Fibroblast of skin of left quadriceps (primary cell): ENCODE data around the gene KNG1.
"Not testable (repeated sequence)": the region's sequence is repeated elsewhere in the genome, so short reads cannot be mapped to it uniquely, and the experiment has no call there.

Experiments
- DNase-seq, 2 experiments: peaks; one replicate each; pipeline ENCODE4 v3.0.0-alpha.2; 2013; ENCODE audit warnings: low read depth in 2 of 2

Gene KNG1

DNA sequence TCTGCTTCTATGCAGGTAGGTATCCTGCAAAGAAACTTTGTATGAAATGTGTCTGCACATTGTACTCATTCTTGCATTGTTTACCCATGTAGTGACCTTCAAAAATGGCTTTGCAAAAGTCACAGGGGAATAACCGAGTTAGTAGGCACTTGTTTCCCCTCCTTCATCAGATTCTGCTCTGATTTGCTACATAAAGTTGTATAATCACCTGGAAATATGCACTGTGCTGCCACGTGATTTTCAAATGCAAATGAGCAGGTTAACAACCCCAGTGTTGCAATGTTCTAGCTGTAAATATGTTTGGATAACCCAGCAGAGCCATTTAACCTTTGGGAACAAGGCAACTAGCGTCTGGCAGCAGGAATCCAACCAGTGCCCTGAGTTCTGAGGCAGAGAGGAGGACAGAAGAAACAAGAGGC is at the start of gene KNG1:
Gene KNG1, plus strand, starts transcription at position 321 of the 419 bp plus-strand sequence. CDS start 184 bp downstream, outside the sequence.
- no peak for DNase-seq

DNA sequence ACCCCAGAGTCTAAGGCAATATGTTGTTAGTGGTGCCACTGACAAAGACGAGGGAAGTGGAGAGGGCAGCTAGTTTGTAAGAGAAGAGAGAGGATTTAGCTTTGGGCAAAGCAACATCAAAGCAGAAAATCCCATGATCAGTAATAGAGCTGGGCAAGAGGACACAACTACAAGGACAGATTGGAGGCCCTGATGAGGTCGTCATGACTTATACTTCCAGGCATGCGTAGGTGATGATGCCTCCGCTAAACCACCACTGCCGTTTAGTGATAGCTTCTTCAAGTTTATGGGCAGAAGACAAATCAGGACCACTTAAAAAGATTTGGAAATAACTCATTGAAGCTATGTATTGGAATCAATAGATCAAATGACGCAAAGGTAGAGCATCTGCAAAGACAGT is 48.7 kb upstream of the KNG1 start:
- DNase-seq = no peak

DNA sequence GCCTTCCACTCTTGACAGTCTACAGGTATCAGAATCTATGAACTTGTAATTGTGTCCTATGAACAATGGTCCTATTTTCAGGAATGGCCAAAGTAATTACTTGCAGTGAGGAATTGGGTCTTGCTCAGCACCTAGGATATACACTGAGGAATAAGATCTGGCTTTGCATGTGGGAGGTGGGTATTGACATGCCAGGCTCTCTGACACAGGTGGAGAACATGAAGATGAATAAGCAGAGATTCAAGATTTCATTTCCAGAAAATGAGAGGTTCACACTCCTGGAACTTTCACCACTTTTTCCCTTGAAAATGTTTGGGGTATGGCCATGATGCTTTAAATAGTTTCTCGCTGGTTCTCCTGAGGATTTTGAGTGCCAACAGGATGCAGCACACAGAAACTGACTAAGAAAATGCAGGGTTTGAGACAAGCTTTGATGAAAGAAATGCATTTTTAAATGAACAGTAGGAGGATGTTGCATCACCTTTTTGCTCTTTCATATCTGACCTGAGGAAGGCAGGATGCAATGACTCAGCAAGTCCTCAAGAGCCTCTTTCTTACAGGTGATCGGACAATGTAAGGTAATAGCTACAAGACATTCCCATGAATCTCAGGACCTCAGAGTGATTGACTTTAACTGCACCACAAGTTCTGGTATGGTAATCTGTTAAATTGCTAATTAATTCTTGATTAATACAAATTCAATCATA is 47.6 kb upstream of the KNG1 start:
- DNase-seq = no peak

DNA sequence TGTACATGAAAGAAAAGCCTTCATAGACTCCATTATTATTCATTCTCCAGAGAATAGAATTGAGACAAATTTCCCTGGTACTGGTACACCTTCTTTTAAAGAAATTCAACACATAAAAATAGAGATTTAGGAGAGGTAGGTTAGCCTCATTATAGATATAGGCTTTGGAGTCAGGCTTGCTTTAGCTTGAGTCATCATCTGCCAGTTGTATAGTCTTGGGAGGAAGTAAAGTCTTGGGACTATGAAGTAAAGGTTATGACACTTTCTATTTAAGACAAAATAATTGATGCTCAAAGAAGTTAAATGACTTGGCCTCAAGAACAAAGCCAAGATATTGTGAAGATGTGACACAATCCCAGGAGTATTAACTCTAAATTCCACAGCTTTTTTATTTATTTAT is 47.0 kb upstream of the KNG1 start:
- DNase-seq = no peak

DNA sequence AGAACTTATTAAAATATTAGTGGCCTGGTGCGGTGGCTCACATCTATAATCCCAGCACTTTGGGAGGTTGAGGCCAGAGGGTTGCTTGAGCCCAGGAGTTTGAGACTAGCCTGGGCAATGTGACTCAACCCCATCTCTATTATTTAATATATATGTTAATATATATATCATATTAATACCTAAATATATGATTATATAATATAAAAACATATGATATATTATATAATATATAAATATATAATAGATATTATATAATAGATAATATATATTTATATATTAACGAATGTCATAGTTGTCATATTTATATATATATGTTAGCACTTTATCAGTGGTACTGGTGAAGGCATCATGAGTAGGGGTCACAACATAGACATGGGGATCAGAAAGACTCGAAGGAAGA is 46.1 kb upstream of the KNG1 start:
- no peak for DNase-seq

DNA sequence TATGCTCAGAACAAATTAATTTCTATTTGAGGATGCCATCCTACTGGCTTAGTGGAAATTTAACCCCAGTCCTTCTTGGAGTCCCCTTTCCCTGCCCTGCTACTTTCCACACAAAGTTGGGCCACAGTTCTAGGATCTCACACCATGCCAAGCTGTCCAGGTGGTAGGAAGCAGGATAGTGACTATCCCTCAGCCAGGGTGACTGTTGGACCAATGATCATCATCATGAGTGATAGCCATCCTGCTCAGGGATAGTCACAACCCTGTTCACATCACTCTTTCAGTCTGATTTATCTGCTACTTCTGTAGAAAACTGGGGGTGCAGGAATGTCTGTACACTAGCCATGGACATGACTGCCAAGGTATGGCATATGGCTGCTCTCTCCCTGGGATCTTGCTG is 38.6 kb upstream of the KNG1 start:
- no peak for DNase-seq

DNA sequence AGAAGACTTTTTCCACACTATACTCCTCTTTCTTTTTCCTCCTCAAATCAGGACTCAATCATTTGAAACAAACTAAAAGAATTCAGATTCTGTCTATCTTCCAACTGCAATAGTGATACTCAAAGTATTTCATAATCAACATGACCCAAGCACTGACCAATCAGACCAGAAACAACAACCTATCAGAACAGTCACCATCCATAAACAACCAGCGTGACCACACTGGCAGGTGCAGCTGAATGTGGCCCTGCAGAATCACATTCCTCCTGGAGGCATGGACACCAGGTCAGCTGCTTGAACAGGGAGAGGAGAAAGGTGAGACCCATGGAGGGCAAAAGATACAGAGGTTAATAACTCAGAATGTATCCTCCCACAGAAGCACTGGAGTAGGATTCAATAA is 38.0 kb upstream of the KNG1 start:
- no peak for DNase-seq

DNA sequence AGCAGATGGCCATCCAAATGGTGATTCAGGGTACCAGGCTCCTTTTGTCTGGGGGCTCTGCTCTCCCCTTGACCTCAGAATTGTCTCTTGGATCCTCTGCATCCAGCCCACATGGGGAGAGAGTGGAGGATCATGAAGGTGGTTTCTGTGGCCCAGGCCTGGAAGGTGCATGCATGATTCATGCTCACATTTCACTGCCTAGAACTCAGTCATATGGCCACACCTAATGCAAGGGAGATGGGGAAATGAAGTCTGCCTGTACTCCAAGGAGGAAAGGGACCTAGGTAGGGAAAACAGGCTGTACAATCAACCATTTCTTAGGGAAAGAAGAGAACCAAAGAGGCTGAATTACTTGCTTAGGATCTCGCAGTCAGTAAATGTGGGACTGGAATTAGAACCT is 36.3 kb upstream of the KNG1 start:
- no peak for DNase-seq

DNA sequence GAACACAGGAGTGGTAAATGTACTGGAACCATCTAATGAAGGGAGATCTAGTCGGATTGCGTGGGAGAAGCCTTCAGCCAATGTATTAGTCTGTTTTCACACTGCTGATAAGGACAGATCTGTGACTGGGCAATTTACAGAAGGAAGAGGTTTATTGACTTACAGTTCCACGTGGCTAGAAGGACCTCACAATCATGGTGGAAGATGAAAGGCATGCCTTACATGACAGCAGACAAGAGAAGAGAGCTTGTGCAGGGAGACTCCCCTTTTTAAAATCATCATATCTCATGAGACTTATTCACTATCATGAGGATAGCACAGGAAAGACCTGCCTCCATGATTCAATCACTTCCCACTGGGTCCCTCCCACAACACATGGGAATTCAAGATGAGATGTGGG is 34.3 kb upstream of the KNG1 start:
- no peak for DNase-seq

DNA sequence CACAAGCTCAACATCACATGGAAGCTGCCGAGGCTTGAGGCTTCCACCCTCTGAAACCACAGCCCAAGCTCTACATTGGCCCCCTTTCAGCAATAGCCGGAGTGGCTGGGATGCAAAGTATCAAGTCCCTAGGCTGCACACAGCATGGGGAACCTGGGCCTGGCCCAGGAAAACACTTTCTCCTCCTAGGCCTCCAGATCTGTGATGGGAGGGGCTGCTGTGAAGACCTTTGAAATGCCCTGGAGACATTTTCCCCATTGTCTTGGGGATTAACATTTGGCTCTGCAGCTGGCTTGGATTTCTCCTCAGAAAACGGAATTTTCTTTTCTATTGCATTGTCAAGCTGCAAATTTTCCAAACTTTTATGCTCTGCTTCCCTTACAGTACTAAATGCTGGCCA is 33.2 kb upstream of the KNG1 start:
- DNase-seq = no peak

DNA sequence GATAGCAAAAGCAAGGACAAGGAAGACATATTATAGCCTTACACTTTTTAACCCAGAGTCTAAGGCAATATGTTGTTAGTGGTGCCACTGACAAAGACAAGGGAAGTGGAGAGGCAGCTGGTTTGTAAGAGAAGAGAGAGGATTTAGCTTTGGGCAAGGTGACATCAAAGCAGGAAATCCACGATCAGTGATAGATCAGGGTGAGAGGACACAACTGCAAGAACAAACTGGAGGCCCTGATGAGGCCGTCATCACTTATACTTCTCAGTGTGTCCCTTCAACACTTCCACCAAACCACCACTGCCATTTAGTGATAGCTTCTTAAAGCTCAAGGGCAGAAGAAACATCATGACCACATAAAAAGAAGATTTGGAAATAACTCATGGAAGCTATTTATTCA is 30.7 kb upstream of the KNG1 start:
- DNase-seq = not testable (repeated sequence)

DNA sequence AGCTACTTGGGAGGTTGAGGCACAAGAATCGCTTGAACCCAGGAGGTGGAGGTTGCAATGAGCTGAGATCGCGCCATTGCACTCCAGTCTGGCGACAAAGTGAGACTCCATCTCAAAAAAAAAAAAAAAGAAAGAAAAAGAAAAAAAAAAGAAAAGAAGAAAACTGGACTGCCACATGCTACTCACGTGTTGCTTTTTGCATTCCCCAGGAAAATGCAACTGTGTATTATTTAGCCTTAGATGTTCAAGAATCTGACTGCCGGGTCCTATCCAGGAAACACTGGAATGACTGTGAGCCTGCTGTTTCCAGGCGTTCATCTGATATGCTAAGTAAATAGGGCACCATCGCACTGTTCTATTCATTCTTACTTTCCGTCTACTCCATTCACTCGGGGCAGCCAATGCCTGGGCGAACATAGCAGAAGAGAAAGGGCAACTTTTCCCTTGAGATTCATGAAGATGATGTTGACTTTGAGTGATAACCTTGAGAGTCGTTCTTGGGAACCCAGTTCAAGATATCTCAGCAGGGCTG is 30.0 kb upstream of the KNG1 start:
- DNase-seq = no peak

DNA sequence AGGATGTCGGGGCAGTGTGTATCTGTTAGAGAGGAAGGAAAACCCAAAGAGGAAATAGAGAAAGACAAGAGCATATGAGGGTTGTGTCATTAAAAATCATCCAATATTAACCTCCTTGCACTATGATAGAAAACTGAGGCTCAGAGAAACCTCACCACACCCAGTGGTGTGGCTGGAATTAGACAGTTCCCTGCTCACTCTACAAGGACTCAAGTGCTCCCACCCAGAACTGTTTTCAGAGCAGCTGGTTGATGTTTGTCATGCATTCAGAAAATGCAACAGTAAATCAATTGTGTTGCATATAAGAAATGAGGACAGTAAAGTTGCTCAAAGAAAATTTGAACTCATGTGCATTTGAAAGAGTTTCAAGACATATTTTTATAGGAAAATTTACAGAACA is 26.9 kb upstream of the KNG1 start:
- not testable (repeated sequence) for DNase-seq

DNA sequence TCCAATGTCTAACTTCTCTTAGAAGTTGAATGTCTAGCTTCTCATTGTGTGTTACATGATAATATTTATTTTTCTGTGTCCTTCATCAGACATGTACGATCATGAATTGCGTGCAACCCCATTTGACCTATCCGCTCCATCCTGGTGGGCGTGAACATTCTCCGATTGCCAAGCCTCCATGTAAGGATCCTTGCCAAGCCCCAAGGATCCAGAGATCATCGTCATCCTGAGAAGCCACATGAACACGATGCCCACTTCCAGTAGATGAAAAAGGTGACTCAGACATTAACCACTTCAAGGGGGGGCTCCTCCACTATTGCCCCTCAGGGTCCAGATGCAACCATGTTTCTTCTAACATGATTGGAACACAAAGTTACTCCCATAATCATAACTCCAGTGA is 25.5 kb upstream of the KNG1 start:
- no peak for DNase-seq

DNA sequence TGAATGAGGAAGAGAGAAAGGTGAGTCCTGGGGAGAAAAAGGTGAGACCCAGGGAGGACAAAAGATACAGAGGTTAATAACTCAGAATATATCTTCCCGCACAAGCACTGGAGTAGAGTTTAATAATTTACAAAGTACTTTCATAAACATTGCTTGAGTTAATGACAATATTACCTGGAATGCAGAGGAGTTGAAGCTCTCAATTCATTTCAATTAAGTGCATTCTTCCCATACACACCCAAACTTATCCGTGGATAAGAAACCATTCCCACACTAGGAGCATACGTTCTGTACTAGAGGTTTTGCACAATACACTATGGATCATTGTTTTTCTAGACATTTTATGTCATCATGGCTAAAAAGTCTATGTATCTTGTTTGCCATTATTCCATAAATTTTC is 23.3 kb upstream of the KNG1 start:
- DNase-seq = no peak

DNA sequence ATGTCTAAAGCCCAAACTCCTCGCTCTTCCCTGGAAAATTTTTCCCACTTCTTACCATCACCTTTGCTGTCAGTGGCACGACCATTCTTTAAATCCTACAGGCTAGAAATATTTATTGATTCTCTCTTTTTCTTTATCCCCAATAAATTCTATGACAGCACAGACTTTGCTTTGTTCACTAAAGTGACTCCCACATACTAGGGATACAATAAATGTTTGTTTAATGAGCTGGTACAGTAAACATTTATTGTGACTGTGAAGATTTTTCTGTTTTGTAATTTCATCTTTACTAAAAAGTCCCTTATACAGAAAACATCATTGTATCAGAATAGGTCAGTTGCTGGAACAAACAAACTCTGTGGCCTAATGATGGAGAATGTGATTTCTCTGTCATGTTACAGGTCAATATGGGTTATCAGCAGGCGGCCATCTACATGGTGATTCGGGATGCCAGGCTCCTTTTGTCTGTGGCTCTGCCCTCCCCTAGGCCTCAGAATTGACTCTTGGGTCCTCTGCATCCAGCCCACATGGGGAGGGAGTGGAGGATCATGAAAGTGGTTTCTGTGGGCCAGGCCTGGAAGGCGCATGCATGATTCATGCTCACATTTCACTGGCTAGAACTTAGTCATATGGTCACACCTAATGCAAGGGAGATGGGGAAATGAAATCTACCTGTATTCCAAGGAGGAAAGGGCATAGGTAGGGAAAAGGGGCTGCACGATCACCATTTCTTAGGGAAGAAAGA is 22.7 kb upstream of the KNG1 start:
- no peak for DNase-seq

DNA sequence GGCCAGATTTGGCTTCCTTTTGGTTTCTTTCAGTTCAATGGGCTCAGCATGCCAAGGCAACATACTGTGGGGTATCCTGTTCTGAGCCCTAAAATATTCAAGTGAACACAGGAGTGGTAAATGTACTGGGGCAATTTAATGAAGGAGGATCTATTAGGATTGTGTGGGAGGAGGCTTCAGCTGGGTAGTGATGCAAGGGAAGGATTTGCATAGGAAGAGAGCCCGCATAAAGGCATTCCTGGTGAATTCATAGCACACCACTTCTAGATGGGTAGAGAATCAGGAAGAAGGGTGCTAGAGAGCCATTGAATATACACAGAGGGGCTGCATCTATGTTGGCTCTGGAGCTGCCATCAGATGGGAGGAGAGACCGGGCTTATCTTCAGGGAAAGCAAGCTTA is 20.6 kb upstream of the KNG1 start:
- no peak for DNase-seq

DNA sequence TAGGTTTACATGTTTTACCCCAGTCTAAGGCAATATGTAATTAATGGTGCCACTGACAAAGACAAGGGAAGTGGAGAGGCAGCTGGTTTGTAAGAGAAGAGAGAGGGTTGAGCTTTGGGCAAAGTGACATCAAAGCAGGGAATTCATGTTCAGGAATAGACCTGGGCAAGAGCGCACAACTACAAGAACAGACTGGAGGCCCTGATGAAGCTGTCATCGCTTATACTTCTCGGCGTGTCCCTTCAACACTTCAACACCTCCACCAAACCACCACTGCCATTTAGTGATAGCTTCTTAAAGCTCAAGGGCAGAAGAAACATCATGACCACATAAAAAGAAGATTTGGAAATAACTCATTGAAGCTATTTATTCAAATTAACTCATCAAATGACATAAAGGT is 19.6 kb upstream of the KNG1 start:
- no peak for DNase-seq

DNA sequence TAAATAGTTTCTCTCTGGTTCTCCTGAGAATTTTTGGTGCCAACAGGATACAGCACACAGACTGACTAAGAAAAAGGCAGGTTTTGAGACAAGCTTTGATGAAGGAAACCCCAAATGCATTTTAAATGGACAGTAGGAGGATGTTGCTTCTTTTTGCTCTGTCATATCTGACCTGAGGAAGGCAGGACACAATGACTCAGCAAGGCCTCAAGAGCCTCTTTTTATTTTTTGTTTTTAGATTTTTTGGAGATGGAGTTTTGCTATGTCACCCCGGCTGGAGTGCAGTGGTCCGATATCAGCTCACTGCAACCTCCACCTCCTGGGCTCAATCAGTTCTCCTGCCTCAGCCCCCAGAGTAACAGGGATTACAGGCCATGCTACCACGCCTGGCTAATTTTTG is 16.9 kb upstream of the KNG1 start:
- DNase-seq = no peak

DNA sequence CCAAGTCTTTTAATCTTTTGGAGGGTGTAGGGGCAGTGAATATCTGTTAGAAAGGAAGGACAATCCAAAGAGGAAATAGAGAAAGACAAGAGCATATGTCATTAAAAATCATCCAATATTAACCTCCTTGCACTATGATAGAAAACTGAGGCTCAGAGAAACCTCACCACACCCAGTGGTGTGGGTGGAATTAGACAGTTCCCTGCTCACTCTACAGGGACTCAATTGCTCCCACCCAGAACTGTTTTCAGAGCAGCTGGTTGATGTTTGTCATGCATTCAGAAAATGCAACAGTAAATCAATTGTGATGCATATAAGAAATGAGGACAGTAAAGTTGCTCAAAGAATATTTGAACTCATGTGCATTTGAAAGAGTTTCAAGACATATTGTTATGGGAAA is 14.7 kb upstream of the KNG1 start:
- not testable (repeated sequence) for DNase-seq

DNA sequence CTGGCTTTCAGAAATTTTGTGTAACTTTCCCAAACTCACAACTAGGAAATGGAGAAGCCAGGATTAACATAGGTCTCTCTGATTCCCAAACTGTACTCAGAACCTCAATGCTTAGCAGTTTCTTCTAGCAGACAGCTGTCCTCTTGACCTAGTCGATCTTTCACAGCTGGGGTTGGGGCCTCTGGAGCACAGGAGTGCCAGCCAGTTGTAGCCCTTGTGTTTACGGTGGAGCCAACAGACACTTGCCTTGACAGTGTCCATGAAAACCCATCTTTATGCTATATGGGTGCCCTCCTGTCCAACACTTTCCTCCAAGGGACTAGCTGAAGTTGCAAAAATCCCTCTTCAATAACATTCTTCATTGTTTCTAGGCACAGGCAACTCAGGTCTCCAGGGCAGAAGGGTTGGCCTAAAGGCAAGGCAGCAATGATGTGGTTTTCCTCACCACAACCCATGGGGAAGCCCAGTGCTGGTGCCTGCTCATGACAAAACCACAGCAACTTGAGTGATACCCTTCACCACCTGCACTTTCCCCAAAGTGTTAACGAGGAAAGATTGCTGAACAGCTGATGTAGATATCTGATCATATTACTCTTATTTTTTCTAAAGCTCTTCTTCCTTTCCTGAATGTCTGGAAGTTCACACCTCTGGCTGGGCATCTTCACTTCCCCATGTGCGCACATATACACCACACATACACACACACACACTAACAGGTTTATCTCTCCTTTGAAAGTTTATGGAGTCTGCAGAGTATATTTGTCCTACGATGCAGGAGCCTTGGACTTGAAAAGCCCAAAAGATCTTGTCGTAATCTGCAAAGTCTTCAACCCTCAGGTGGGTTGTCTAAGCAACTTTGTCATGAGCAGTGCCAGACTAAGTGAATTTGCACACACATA is 11.0 kb upstream of the KNG1 start:
- no peak for DNase-seq

DNA sequence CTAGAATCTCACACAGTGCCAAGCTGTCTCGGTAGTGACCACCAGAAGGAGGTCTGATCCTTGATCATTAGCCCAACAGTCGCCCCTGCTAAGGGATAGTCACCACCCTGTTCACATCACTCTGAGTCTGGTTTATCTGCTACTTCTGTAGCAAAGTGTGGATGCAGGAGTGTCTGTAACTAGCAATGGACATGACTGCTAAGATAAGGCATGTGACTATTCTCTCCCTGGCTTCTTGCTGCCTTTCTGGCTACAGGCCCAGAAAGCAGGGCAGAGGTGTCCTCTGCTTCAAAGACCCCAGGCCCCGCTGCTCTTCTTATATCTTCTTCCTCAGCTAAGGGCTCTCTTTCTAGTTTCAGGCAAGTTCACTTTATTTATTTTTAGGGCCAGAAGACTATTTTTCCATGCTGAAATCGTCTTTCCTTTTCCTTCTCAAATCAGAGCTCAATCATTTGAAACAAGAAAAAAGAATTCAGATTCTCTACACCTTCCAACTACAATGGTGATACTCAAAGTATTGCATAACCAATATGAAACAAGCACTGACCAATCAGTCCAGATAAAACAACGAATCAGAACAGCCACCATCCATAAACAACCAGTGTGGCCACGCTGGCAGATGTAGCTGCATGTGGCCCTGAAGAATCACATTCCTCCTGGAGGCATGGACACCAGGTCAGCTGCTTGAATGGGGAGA is 8.0 kb upstream of the KNG1 start:
- DNase-seq = no peak
